SK-N-SH (cell line): ENCODE results near the gene CUX1.

Experiments used
- CTCF ChIP-seq: fragments of 200-600 bp; sonication (generic); IDR thresholded peaks from 2 replicates; pipeline ENCODE4 v1.6.1; 2017; ENCODE audit warnings: antibody characterized with exemption, mild to moderate bottlenecking, moderate library complexity
- ELF1 ChIP-seq: IDR thresholded peaks from 2 replicates; pipeline ENCODE4 v1.4.0; 2012
- EP300 ChIP-seq, 2 experiments: IDR thresholded peaks; 2 replicates each; pipeline versions ENCODE4 v1.4.0 to v1.6.1; 2012; ENCODE audit warnings: borderline replicate concordance in 1 of 2, low read depth in 1 of 2, low read length in 1 of 2
- EZH2phosphoT487 ChIP-seq: fragments of 200-600 bp; sonication (generic); IDR thresholded peaks from 2 replicates; pipeline ENCODE4 v1.6.1; 2017; ENCODE audit warnings: low read depth, mixed run types, mild to moderate bottlenecking, antibody characterized with exemption, moderate library complexity, borderline replicate concordance
- GATA2 ChIP-seq: sonication (generic); formaldehyde crosslinking; IDR thresholded peaks from 2 replicates; pipeline ENCODE4 v1.5.0; 2020; ENCODE audit warnings: mild to moderate bottlenecking, missing genetic modification reagents
- JUND ChIP-seq: IDR thresholded peaks from 2 replicates; pipeline ENCODE4 v1.4.0; 2012
- NFIC ChIP-seq: IDR thresholded peaks from 2 replicates; pipeline ENCODE4 v1.4.0; 2012; ENCODE audit warnings: borderline replicate concordance
- POLR2AphosphoS5 ChIP-seq: IDR thresholded peaks from 2 replicates; pipeline ENCODE4 v1.6.1; 2012; ENCODE audit warnings: low read depth, low read length
- RCOR1 ChIP-seq: fragments of 150-350 bp; IDR thresholded peaks from 2 replicates; pipeline ENCODE4 v1.6.1; 2017; ENCODE audit warnings: antibody characterized with exemption, low read length
- REST ChIP-seq: IDR thresholded peaks from 2 replicates; pipeline ENCODE4 v1.6.1; 2012; ENCODE audit warnings: mild to moderate bottlenecking, low read depth, low read length, moderate library complexity
- TF ChIP-seq, protein P1 (sequence below): fragments of 150-350 bp; IDR thresholded peaks from 2 replicates; pipeline ENCODE4 v1.6.1; 2017; ENCODE audit warnings: antibody characterized with exemption, low read length, low read depth, borderline replicate concordance
- TF ChIP-seq, protein P2 (sequence below): IDR thresholded peaks from 2 replicates; pipeline ENCODE4; 2012
- TF ChIP-seq, protein P3 (sequence below): IDR thresholded peaks from 2 replicates; pipeline ENCODE4 v1.4.0; 2012; ENCODE audit warnings: low read depth

DNA sequence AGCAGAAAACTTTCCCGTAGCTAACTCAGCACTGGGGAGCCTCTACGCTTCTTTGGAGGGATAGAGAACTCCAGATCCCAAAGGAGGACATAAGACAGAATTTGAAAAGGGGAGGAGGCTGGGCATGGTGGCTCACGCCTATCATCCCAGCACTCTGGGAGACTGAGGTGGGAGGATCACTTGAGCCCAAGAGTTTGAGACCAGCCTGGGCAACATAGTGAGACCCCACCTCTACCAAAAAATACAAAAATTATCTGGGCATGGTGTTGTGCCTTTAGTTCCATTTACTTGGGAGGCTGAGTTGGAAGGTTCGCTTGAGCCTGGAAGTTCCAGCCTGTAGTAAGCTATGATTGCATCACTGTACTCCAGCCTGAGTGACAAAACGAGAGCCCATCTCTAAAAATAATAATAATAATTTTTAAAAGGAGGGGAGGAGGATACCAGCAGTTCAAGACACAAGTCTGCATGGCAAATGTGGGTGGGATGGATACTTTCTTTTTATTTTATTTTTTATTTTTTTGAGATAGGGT is 303.3 kb downstream of the CUX1 start:
- TF ChIP-seq CTCF (no peak), NFIC (no peak), ELF1 (no peak), POLR2AphosphoS5 (no peak), EZH2phosphoT487 (no peak), RCOR1 (no peak), EP300 (IDR thresholded peaks at IDR 0.05; ENCODE audit: borderline replicate concordance in 1 of 2, low read depth in 1 of 2, low read length in 1 of 2) (no peak), GATA2 (CRISPR knock-in tag) (no peak), JUND (no peak), REST (no peak)
- TF ChIP-seq, protein P1, sequence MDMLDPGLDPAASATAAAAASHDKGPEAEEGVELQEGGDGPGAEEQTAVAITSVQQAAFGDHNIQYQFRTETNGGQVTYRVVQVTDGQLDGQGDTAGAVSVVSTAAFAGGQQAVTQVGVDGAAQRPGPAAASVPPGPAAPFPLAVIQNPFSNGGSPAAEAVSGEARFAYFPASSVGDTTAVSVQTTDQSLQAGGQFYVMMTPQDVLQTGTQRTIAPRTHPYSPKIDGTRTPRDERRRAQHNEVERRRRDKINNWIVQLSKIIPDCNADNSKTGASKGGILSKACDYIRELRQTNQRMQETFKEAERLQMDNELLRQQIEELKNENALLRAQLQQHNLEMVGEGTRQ: no peak
- TF ChIP-seq, protein P2, sequence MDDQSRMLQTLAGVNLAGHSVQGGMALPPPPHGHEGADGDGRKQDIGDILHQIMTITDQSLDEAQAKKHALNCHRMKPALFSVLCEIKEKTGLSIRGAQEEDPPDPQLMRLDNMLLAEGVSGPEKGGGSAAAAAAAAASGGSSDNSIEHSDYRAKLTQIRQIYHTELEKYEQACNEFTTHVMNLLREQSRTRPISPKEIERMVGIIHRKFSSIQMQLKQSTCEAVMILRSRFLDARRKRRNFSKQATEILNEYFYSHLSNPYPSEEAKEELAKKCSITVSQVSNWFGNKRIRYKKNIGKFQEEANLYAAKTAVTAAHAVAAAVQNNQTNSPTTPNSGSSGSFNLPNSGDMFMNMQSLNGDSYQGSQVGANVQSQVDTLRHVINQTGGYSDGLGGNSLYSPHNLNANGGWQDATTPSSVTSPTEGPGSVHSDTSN: no peak
- TF ChIP-seq, protein P3, sequence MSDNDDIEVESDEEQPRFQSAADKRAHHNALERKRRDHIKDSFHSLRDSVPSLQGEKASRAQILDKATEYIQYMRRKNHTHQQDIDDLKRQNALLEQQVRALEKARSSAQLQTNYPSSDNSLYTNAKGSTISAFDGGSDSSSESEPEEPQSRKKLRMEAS: no peak
